Thoracic aorta (tissue), 2 donors: Measurements from ENCODE around the gene SYNE3. TPM values are rescaled to one million over a fixed set of nuclear protein-coding genes. Genes with fewer than 3 reads are reported as not detected.

Experiments
- ATAC-seq: fragments of 150-250 bp; one replicate; pipeline ENCODE4 v1.8.0; 2017; ENCODE audit warnings: low read depth; ENCODE audit not compliant: insufficient number of reproducible peaks, low FRiP score
- DNase-seq: peaks from one replicate; pipeline ENCODE4 v3.0.0-alpha.2; 2020; ENCODE audit warnings: low spot score
- H3K27ac ChIP-seq, 2 donors: fragments of 200-600 bp; sonication (generic); 1 replicate in 1 of 2; 2 replicates in 1 of 2; pipeline ENCODE4 v1.5.1; 2016; ENCODE audit warnings: mild to moderate bottlenecking in 2 of 2, moderate library complexity in 2 of 2
- H3K27me3 ChIP-seq: fragments of 200-600 bp; sonication (generic); replicated peaks from 2 replicates; pipeline ENCODE4 v1.6.0; 2016; ENCODE audit warnings: mild to moderate bottlenecking; ENCODE audit not compliant: insufficient read depth
- H3K36me3 ChIP-seq: fragments of 200-600 bp; sonication (generic); one replicate; pipeline ENCODE4 v1.5.1; 2016
- H3K4me1 ChIP-seq, 2 donors: fragments of 200-600 bp; sonication (generic); 1 replicate in 1 of 2; 2 replicates in 1 of 2; pipeline versions ENCODE4 v1.5.1 to v1.6.0; 2016; ENCODE audit warnings: low read depth in 2 of 2, mild to moderate bottlenecking in 1 of 2; ENCODE audit not compliant: control insufficient read depth in 1 of 2
- H3K4me3 ChIP-seq: fragments of 200-600 bp; sonication (generic); 2 replicates; pipeline ENCODE4 v1.5.1; 2016; ENCODE audit warnings: mild to moderate bottlenecking
- H3K9me3 ChIP-seq: fragments of 200-600 bp; sonication (generic); 2 replicates; pipeline ENCODE4 v1.5.1; 2016
- CTCF ChIP-seq: fragments of 200-600 bp; sonication (generic); IDR thresholded peaks from one replicate; pipeline ENCODE4 v1.5.1; 2019; ENCODE audit warnings: antibody characterized with exemption
- total RNA-seq, 2 donors: library from RNA; depleted of rRNA; stranded (reverse); fragments of >200 nt; gene quantifications; one replicate each; pipeline versions ENCODE4 v1.1.0 to v1.2.3, GENCODE V29; 2016

The SYNE3 gene
- total RNA-seq, 2 donors from 2014 or later = 29.5 to 43.4 TPM

- H3K9me3 ChIP-seq = no peaks in the 10 kb centered on the region
- ATAC-seq (no peak), DNase-seq (no peak)
- H3K27me3 ChIP-seq = no peaks in the 10 kb centered on the region
- no peak for TF ChIP-seq CTCF
- no peaks in the 10 kb centered on the region for H3K36me3 ChIP-seq
- peaks cover 43 to 68% of the 10 kb centered on the region in 2 donors for H3K4me1 ChIP-seq
- no peak overlapping the region for H3K4me3 ChIP-seq
- no peak overlapping the region for H3K27ac ChIP-seq
These were observed 16.2 kb downstream of the SYNE3 start for GRCh38 chr14:95500201-95500681.

DNA sequence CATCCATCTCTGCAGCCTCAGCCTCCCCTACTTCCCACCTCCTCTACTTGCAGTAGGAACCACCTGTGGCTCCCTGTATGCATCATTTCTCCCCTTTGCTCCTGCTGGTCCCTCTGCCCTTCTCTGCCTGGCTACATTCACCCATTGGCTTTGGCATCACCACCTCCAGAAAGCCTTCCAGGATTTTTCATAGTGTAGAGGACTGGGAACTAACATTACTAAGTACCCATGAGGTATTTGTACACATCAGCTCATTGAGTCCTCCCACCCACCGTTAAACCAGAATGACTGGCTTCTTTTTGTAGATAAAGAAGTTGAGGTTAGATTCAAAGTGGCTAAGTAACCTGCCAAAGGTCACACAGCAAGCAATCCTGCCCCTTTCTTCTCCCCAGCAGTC is 17.1 kb downstream of the SYNE3 start:
- H3K4me3 ChIP-seq = no peak overlapping the region
- no peak for ATAC-seq
- H3K27me3 ChIP-seq = no peaks in the 10 kb centered on the region
- H3K36me3 ChIP-seq = no peaks in the 10 kb centered on the region
- no peak for DNase-seq
- H3K27ac ChIP-seq = peak overlapping the region; percentile 18 to 29
- H3K4me1 ChIP-seq = peaks cover 46 to 65% of the 10 kb centered on the region in 2 donors
- H3K9me3 ChIP-seq = no peaks in the 10 kb centered on the region
- TF ChIP-seq CTCF = no peak

- Histone ChIP-seq H3K4me3 (no peak overlapping the region), H3K9me3 (no peaks in the 10 kb centered on the region), H3K27ac (peak overlapping the region; percentile 18 to 29), H3K27me3 (no peaks in the 10 kb centered on the region), H3K4me1 (peaks cover 46 to 64% of the 10 kb centered on the region in 2 donors), H3K36me3 (no peaks in the 10 kb centered on the region)
- no peak for ATAC-seq
- no peak for TF ChIP-seq CTCF
- no peak for DNase-seq
These were observed 17.7 kb downstream of the SYNE3 start for GRCh38 chr14:95498622-95499353.

- Histone ChIP-seq H3K4me3 (no peak overlapping the region), H3K9me3 (no peaks in the 10 kb centered on the region), H3K27me3 (no peaks in the 10 kb centered on the region), H3K36me3 (no peaks in the 10 kb centered on the region), H3K4me1 (peaks cover 46 to 64% of the 10 kb centered on the region in 2 donors), H3K27ac (no peak overlapping the region)
- no peak for ATAC-seq
- TF ChIP-seq CTCF = no peak
- DNase-seq = no peak
These were observed 18.9 kb downstream of the SYNE3 start for GRCh38 chr14:95497561-95498011.

DNA sequence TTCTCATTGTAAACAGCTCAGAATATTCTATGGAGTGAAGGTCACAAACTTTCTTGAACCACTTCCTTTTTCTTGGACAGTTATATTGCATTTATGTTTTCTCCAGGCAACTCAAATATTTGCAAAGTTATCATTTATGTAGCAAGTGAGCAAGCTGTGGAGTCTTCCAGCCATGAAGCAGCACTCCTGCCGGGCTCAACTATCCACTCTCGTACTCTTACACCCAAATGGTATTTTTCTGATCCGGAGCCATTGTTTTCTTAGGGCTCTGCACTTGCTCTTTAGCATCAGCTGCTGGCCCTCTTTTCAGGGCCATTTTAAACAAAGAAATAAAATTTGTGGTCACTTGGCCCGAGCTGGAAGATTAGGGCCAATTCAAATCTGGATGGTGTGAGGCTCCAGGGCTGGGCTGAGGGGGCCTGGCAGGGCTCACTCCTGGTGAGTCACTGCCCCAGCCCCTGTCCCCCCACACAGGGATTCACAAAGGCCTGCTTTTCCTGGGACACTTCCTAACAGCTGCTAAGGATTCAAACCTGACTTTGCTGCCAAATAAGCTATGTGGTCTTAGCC is 19.7 kb downstream of the SYNE3 start:
- H3K9me3 ChIP-seq = no peaks in the 10 kb centered on the region
- ATAC-seq (no peak), DNase-seq (no peak)
- no peaks in the 10 kb centered on the region for H3K27me3 ChIP-seq
- H3K36me3 ChIP-seq = no peaks in the 10 kb centered on the region
- H3K27ac ChIP-seq = peak overlapping the region; percentile 0 to 56
- TF ChIP-seq CTCF = no peak
- H3K4me1 ChIP-seq = peaks cover 46 to 64% of the 10 kb centered on the region in 2 donors
- no peak overlapping the region for H3K4me3 ChIP-seq
